ENCODE measurements around the gene RAB9A. TPM values are rescaled to one million over a fixed set of nuclear protein-coding genes. Genes with fewer than 3 reads are reported as not detected.

RAB9A gene
- total and polyA plus RNA-seq, 2 donors (not counting 3 experiments of a cell fraction or from before 2014, with no cell fraction given) = 11.5 to 19.2 TPM

GRCh38 chrX:13645464-13646153 lies 43.3 kb upstream of the RAB9A start:
- no peak for TF ChIP-seq POLR2A (IDR thresholded peaks at IDR 0.05; ENCODE audit: low read depth, low read length)
- TF ChIP-seq POLR2AphosphoS5 (IDR thresholded peaks at IDR 0.05; ENCODE audit: insufficient read depth, low read depth, low read length) = no peak
- FAIRE-seq (no peak), DNase-seq (ENCODE audit: low read depth, low spot score) (no peak)
- H3K27me3 ChIP-seq (ENCODE audit: control insufficient read depth in 2 of 2, insufficient read depth in 2 of 2, low read length in 2 of 2) = no peaks in the 10 kb centered on the region
- dilution Hi-C loops (cut with MboI; ENCODE audit: extremely low pct_ligation_motif_present, low sequenced_read_pairs) = no loop called here
- H3K36me3 ChIP-seq (ENCODE audit: control insufficient read depth in 2 of 2, extremely low read depth in 1 of 2, insufficient read depth in 2 of 2, low read length in 2 of 2) = no peaks in the 10 kb centered on the region
- no peaks in the 10 kb centered on the region for H3K79me2 ChIP-seq (ENCODE audit: control insufficient read depth, insufficient read depth, low read length)
- BruUV-seq (replicated peaks) = no TSS peak
- H4K20me1 ChIP-seq (replicated peaks; ENCODE audit: control insufficient read depth, extremely low read depth, insufficient read depth, low read length) = no peaks in the 10 kb centered on the region
- H3K9me1 ChIP-seq (replicated peaks; ENCODE audit: control insufficient read depth, extremely low read depth, insufficient read depth, low read length) = no peaks in the 10 kb centered on the region
- no peak overlapping the region for H3K4me2 ChIP-seq (ENCODE audit: insufficient read depth, low read length)
- CTCF ChIA-PET = interaction anchor here (0.6 to 3.7 kb wide), 23 partner anchors 24 to 841 kb away, joined by 3 to 87 read pairs (median 3); no protein-coding TSS in a partner anchor
- intact Hi-C loops (cut with micrococcal nuclease) = loop anchor here (1.0 kb wide), 2 partner anchors 139 to 698 kb away; no protein-coding TSS in a partner anchor
- POLR2A ChIA-PET = no interaction called here
- H2AFZ ChIP-seq (ENCODE audit: low read depth, low read length) = no peak overlapping the region
- H3K9ac ChIP-seq (replicated peaks; ENCODE audit: extremely low read depth, insufficient read depth, low read length) = no peak overlapping the region
- H3K27ac ChIP-seq (ENCODE audit: insufficient read depth, low read depth, low read length) = no peak overlapping the region
- H3K9me3 ChIP-seq (replicated peaks; ENCODE audit: control insufficient read depth, insufficient read depth, low read length) = no peaks in the 10 kb centered on the region
- peaks cover 3% of the 10 kb centered on the region for H3K4me1 ChIP-seq (ENCODE audit: control insufficient read depth, extremely low read depth, insufficient read depth, low read length)
- H3K4me3 ChIP-seq (replicated peaks in 1 of 3; ENCODE audit: insufficient read depth in 1 of 3, low read depth in 1 of 3, low read length in 3 of 3) = no peak overlapping the region

GRCh38 chrX:13646154-13646549 lies 42.8 kb upstream of the RAB9A start:
- Histone ChIP-seq H2AFZ (ENCODE audit: low read depth, low read length) (no peak overlapping the region), H3K9ac (replicated peaks; ENCODE audit: extremely low read depth, insufficient read depth, low read length) (no peak overlapping the region), H3K9me1 (replicated peaks; ENCODE audit: control insufficient read depth, extremely low read depth, insufficient read depth, low read length) (no peaks in the 10 kb centered on the region), H3K4me2 (ENCODE audit: insufficient read depth, low read length) (no peak overlapping the region), H3K27me3 (ENCODE audit: control insufficient read depth in 2 of 2, insufficient read depth in 2 of 2, low read length in 2 of 2) (no peaks in the 10 kb centered on the region), H3K27ac (ENCODE audit: insufficient read depth, low read depth, low read length) (no peak overlapping the region), H3K9me3 (replicated peaks; ENCODE audit: control insufficient read depth, insufficient read depth, low read length) (no peaks in the 10 kb centered on the region), H3K4me3 (replicated peaks in 1 of 3; ENCODE audit: insufficient read depth in 1 of 3, low read depth in 1 of 3, low read length in 3 of 3) (no peak overlapping the region), H3K36me3 (ENCODE audit: control insufficient read depth in 2 of 2, extremely low read depth in 1 of 2, insufficient read depth in 2 of 2, low read length in 2 of 2) (no peaks in the 10 kb centered on the region), H4K20me1 (replicated peaks; ENCODE audit: control insufficient read depth, extremely low read depth, insufficient read depth, low read length) (no peaks in the 10 kb centered on the region), H3K4me1 (ENCODE audit: control insufficient read depth, extremely low read depth, insufficient read depth, low read length) (peaks cover 3% of the 10 kb centered on the region), H3K79me2 (ENCODE audit: control insufficient read depth, insufficient read depth, low read length) (no peaks in the 10 kb centered on the region)
- POLR2A ChIA-PET = interaction anchor here (0.8 kb wide), 1 partner anchor 832 kb away, joined by 8 read pairs; no protein-coding TSS in a partner anchor
- dilution Hi-C loops (cut with MboI; ENCODE audit: extremely low pct_ligation_motif_present, low sequenced_read_pairs) = no loop called here
- BruUV-seq (replicated peaks) = no TSS peak
- DNase-seq (ENCODE audit: low read depth, low spot score) (peak; percentile 42), FAIRE-seq (peak; percentile 91)
- intact Hi-C loops (cut with micrococcal nuclease) = loop anchor here (1.0 kb wide), 2 partner anchors 140 to 699 kb away; no protein-coding TSS in a partner anchor
- TF ChIP-seq POLR2A (IDR thresholded peaks at IDR 0.05; ENCODE audit: low read depth, low read length) = no peak
- no peak for TF ChIP-seq POLR2AphosphoS5 (IDR thresholded peaks at IDR 0.05; ENCODE audit: insufficient read depth, low read depth, low read length)
- no peak for TF ChIP-seq FOS (IDR thresholded peaks at IDR 0.05; ENCODE audit: borderline replicate concordance, insufficient read depth, low read length)
- no peak for TF ChIP-seq JUN (IDR thresholded peaks at IDR 0.05; ENCODE audit: borderline replicate concordance, insufficient read depth, insufficient read length, low read depth)
- peak; percentile 46 to 59 for TF ChIP-seq CTCF (IDR thresholded peaks at IDR 0.05; ENCODE audit: extremely low read depth in 1 of 2, insufficient read depth in 1 of 2, low read depth in 1 of 2, low read length in 2 of 2)
- TF ChIP-seq EZH2 (IDR thresholded peaks at IDR 0.05; ENCODE audit: borderline replicate concordance, low read depth, low read length, severe bottlenecking) = no peak
- TF ChIP-seq MYC (IDR thresholded peaks at IDR 0.05; ENCODE audit: low read depth, low read length) = no peak
- CTCF ChIA-PET = interaction anchor here (0.6 to 3.7 kb wide), 26 partner anchors 23 to 841 kb away, joined by 3 to 87 read pairs (median 3); no protein-coding TSS in a partner anchor
